RWPE2 (cell line): Measurements from ENCODE around the gene ROBO2.

ENCODE experiments used
- ATAC-seq: fragments of 200-7000 bp; cut with Tn5 transposase; 3 replicates; pipeline ENCODE4 v1.9.1; 2021; ENCODE audit warnings: low read depth
- DNase-seq: peaks from one replicate; pipeline ENCODE4 v3.0.0-alpha.2; 2020; ENCODE audit warnings: low spot score
- H3K27ac ChIP-seq: fragments of 450-650 bp; 2 replicates; pipeline ENCODE4 v1.5.1; 2017; ENCODE audit warnings: mild to moderate bottlenecking; ENCODE audit not compliant: poor library complexity, severe bottlenecking
- H3K27me3 ChIP-seq: fragments of 250-450 bp; sonication (Bioruptor Pico); 2 replicates; pipeline ENCODE4 v1.5.1; 2021; ENCODE audit warnings: mild to moderate bottlenecking, moderate library complexity; ENCODE audit not compliant: insufficient read depth, poor library complexity, severe bottlenecking
- H3K36me3 ChIP-seq: fragments of 250-450 bp; sonication (Bioruptor Pico); 2 replicates; pipeline ENCODE4 v1.5.1; 2020; ENCODE audit warnings: low read depth, mild to moderate bottlenecking, moderate library complexity
- H3K4me1 ChIP-seq: fragments of 250-450 bp; sonication (Bioruptor Pico); 2 replicates; pipeline ENCODE4 v1.5.1; 2021; ENCODE audit warnings: mild to moderate bottlenecking, moderate library complexity; ENCODE audit not compliant: insufficient read depth, poor library complexity, severe bottlenecking
- H3K4me3 ChIP-seq: fragments of 250-450 bp; sonication (Bioruptor Pico); 2 replicates; pipeline ENCODE4 v1.5.1; 2021; ENCODE audit warnings: mild to moderate bottlenecking, moderate library complexity; ENCODE audit not compliant: severe bottlenecking
- H3K9me3 ChIP-seq: fragments of 250-450 bp; sonication (Bioruptor Pico); 2 replicates; pipeline ENCODE4 v1.5.1; 2021; ENCODE audit warnings: mild to moderate bottlenecking, moderate library complexity; ENCODE audit not compliant: severe bottlenecking
- TF ChIP-seq, protein P1 (sequence below): fragments of 450-650 bp; IDR thresholded peaks from one replicate; pipeline ENCODE4 v1.5.1; 2017; ENCODE audit warnings: mild to moderate bottlenecking, moderate library complexity; ENCODE audit not compliant: poor library complexity, severe bottlenecking

The ROBO2 gene

DNA sequence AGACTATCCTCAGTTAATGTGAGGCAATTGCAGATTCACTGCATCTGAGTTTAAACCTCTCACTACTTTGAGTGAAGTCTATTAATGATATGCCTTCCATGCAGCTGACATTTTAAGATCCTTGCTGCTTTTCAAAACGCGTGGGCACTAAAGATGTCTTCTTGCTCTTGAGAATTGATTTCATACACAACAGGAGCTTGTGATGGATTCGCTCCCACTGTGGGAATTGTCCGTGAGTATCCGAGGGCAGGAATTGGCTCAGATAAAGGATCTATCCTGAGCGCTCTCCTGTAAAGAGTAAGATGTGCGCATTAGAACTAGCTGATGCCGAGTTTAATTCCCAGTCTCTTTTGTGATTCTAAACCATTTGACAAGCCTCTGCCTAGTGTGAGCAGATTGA is 167.9 kb downstream of the ROBO2 start:
- H3K9me3 ChIP-seq: no peaks in the 10 kb centered on the region
- no peaks in the 10 kb centered on the region for H3K36me3 ChIP-seq
- DNase-seq (no peak), ATAC-seq (no peak)
- H3K27me3 ChIP-seq: no peaks in the 10 kb centered on the region
- H3K4me3 ChIP-seq: no peak overlapping the region
- no peak overlapping the region for H3K27ac ChIP-seq
- no peaks in the 10 kb centered on the region for H3K4me1 ChIP-seq
- TF ChIP-seq, protein P1, sequence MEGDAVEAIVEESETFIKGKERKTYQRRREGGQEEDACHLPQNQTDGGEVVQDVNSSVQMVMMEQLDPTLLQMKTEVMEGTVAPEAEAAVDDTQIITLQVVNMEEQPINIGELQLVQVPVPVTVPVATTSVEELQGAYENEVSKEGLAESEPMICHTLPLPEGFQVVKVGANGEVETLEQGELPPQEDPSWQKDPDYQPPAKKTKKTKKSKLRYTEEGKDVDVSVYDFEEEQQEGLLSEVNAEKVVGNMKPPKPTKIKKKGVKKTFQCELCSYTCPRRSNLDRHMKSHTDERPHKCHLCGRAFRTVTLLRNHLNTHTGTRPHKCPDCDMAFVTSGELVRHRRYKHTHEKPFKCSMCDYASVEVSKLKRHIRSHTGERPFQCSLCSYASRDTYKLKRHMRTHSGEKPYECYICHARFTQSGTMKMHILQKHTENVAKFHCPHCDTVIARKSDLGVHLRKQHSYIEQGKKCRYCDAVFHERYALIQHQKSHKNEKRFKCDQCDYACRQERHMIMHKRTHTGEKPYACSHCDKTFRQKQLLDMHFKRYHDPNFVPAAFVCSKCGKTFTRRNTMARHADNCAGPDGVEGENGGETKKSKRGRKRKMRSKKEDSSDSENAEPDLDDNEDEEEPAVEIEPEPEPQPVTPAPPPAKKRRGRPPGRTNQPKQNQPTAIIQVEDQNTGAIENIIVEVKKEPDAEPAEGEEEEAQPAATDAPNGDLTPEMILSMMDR: no peak

DNA sequence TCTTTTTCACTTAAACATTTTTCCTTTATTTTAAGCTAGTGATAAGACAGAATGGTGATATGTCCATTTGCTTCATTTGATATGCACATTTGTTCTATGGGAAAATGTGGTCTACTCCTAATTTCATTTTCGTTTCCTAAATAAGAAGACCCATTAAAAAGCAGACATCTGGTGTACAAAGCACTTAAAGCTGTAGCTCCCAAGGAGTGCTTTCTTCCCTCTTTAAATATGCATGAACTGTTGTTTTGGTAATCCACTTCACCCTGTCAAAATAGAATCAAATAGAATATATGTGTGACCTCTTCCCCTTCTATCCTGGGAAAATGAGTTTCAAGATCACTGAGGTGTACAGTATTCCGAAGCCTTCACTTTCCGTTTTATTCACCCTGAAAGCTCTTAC is 182.8 kb downstream of the ROBO2 start:
- Histone ChIP-seq H3K4me3 (no peak overlapping the region), H3K9me3 (no peaks in the 10 kb centered on the region), H3K4me1 (no peaks in the 10 kb centered on the region), H3K27ac (no peak overlapping the region), H3K36me3 (no peaks in the 10 kb centered on the region), H3K27me3 (peaks cover 15% of the 10 kb centered on the region)
- TF ChIP-seq, protein P1: no peak
- ATAC-seq (no peak), DNase-seq (no peak)

DNA sequence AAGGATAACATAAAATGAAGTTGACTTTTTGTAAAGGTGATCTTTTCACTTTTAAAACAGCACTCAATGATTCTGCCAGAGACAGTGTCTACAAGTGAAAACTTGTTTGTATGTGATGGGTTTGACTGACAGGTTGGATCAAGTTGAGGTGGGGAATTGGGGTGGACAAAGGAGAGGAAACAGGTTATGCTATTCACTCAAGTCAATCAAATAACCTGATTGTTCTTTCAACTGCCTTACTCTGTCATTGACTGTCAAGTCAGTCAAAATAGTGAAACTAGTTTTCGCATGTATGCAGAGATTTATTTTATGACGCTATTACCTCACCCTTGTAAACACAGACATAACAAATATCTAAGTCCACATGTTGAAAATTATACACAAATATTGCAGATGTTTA is 187.7 kb downstream of the ROBO2 start:
- no peak for ATAC-seq
- Histone ChIP-seq H3K36me3 (no peaks in the 10 kb centered on the region), H3K4me1 (no peaks in the 10 kb centered on the region), H3K27ac (no peak overlapping the region), H3K4me3 (no peak overlapping the region), H3K27me3 (peaks cover 15% of the 10 kb centered on the region), H3K9me3 (no peaks in the 10 kb centered on the region)
- TF ChIP-seq, protein P1: no peak
- no peak for DNase-seq

DNA sequence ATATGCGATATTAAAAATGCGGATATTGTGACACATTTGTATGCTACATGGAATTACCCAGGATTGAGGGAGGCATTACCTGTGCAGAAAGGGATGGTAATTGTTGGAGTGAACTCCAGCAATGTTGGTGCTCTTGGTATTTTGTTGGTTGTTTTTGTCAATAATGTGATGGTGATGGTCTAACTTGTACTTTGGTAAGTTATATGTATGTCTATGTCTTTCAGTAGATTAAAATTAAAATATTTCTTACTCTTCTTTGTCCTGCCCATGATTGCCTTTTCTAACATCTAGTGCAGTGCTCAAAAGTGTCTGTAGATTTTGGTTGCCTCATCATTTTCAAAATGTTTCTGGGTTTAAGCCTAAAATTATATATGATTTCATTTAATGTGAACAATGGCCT is 192.7 kb downstream of the ROBO2 start:
- DNase-seq: no peak
- H3K36me3 ChIP-seq: no peaks in the 10 kb centered on the region
- TF ChIP-seq, protein P1: no peak
- ATAC-seq: no peak
- H3K9me3 ChIP-seq: no peaks in the 10 kb centered on the region
- H3K4me1 ChIP-seq: no peaks in the 10 kb centered on the region
- no peak overlapping the region for H3K27ac ChIP-seq
- H3K27me3 ChIP-seq: no peaks in the 10 kb centered on the region
- no peak overlapping the region for H3K4me3 ChIP-seq

DNA sequence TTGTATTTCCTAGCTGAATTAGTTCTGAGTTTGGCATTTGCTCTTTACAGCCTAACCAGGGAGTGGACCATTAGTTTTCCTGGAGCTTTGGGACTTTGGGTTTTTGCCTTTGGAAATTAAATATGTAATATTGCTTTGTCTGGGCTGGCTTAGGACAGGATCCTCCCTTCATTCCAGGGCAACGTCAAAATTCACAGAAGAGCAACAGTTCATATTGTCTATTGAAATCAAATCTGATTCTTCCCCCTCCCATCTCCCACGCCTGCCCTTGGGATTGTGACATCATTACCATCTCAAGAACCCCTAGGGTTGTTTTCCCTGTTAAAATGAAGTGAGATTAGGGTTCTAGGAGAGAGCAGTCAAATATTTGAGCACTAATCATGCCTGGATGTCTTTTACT is 194.1 kb downstream of the ROBO2 start:
- no peak for DNase-seq
- H3K27ac ChIP-seq: no peak overlapping the region
- ATAC-seq: no peak
- no peaks in the 10 kb centered on the region for H3K9me3 ChIP-seq
- no peaks in the 10 kb centered on the region for H3K4me1 ChIP-seq
- H3K36me3 ChIP-seq: no peaks in the 10 kb centered on the region
- TF ChIP-seq, protein P1: no peak
- no peaks in the 10 kb centered on the region for H3K27me3 ChIP-seq
- no peak overlapping the region for H3K4me3 ChIP-seq
